Ureter (tissue), 1 donor: ENCODE measurements around the gene ZNF438. TPM values are rescaled to one million over a fixed set of nuclear protein-coding genes. Genes with fewer than 3 reads are reported as not detected.

Experiments used
- DNase-seq: peaks from one replicate; pipeline ENCODE4 v3.0.0-alpha.2; 2020; ENCODE audit warnings: low spot score
- total RNA-seq: library from RNA; stranded (reverse); gene quantifications from one replicate; pipeline ENCODE4 v1.2.4, GENCODE V29; 2023
- donor health status: DM: yes; HTN: yes; CAD: no.

ZNF438 gene
- total RNA-seq, 1 donor from 2014 or later: 11.2 TPM

- DNase-seq: no peak
These were observed 184.0 kb downstream of the ZNF438 start for GRCh38 chr10:30847642-30848041.

- no peak for DNase-seq
These were observed 184.5 kb downstream of the ZNF438 start for GRCh38 chr10:30847199-30847598.

- DNase-seq: no peak
These were observed 185.0 kb downstream of the ZNF438 start for GRCh38 chr10:30846710-30847109.

GRCh38 chr10:30842894-30843293 is 188.8 kb downstream of the ZNF438 start:
- no peak for DNase-seq

- no peak for DNase-seq
These were observed 189.5 kb downstream of the ZNF438 start for GRCh38 chr10:30842185-30842584.

- DNase-seq: no peak
These were observed 191.1 kb downstream of the ZNF438 start for GRCh38 chr10:30840395-30841050.

GRCh38 chr10:30839652-30840051 is 192.0 kb downstream of the ZNF438 start:
- no peak for DNase-seq

- DNase-seq: no peak
These were observed 195.3 kb downstream of the ZNF438 start for GRCh38 chr10:30836406-30836805.

- no peak for DNase-seq
These were observed 196.5 kb downstream of the ZNF438 start for GRCh38 chr10:30835146-30835545.

- DNase-seq: no peak
These were observed 197.0 kb downstream of the ZNF438 start for GRCh38 chr10:30834651-30835050.

GRCh38 chr10:30834153-30834552 is 197.5 kb downstream of the ZNF438 start:
- no peak for DNase-seq

- no peak for DNase-seq
These were observed 198.1 kb downstream of the ZNF438 start for GRCh38 chr10:30833628-30833970.

- no peak for DNase-seq
These were observed 198.7 kb downstream of the ZNF438 start for GRCh38 chr10:30832749-30833627.

GRCh38 chr10:30832001-30832748 is 199.5 kb downstream of the ZNF438 start:
- DNase-seq: no peak

- no peak for DNase-seq
These were observed 200.2 kb downstream of the ZNF438 start for GRCh38 chr10:30831426-30831825.

GRCh38 chr10:30830315-30831230 is 201.1 kb downstream of the ZNF438 start:
- DNase-seq: no peak

- no peak for DNase-seq
These were observed 201.8 kb downstream of the ZNF438 start for GRCh38 chr10:30829901-30830300.

- no peak for DNase-seq
These were observed 203.0 kb downstream of the ZNF438 start for GRCh38 chr10:30828680-30829079.

- DNase-seq: no peak
These were observed 203.5 kb downstream of the ZNF438 start for GRCh38 chr10:30828164-30828563.

- no peak for DNase-seq
These were observed 204.0 kb downstream of the ZNF438 start for GRCh38 chr10:30827531-30828120.

- DNase-seq: no peak
These were observed 205.0 kb downstream of the ZNF438 start for GRCh38 chr10:30826679-30827078.
